ENCODE measurements around the gene CLCN2.
A peak's percentile ranks its signal among the peaks of the same experiment; 100 is the strongest.

The CLCN2 gene

GRCh38 chr3:184361532-184361931, at the start of gene CLCN2, which contains the start of gene POLR2H:
CLCN2 (minus strand) TSS chr3:184361605; CDS start chr3:184361479, 126 bp downstream.
POLR2H (plus strand) TSS chr3:184361710; CDS start chr3:184363493, 1,783 bp downstream.
- no peak for DNase-seq (ENCODE audit: low read depth in 2 of 2)

GRCh38 chr3:184409946-184410500, 48.6 kb upstream of the CLCN2 start:
- no peak for DNase-seq (ENCODE audit: low read depth in 2 of 2)

- DNase-seq (ENCODE audit: low read depth in 2 of 2), result no peak
Observed at GRCh38 chr3:184409331-184409926, 48.0 kb upstream of the CLCN2 start.

- no peak for DNase-seq (ENCODE audit: low read depth in 2 of 2)
Observed at GRCh38 chr3:184405075-184406030, 43.9 kb upstream of the CLCN2 start.

GRCh38 chr3:184399410-184399809, 38.0 kb upstream of the CLCN2 start:
- DNase-seq (ENCODE audit: low read depth in 2 of 2), result peak; percentile 85 to 86

- no peak for DNase-seq (ENCODE audit: low read depth in 2 of 2)
Observed at GRCh38 chr3:184395320-184395660, 33.9 kb upstream of the CLCN2 start.

GRCh38 chr3:184391266-184391665, 29.9 kb upstream of the CLCN2 start:
- DNase-seq (ENCODE audit: low read depth in 2 of 2), result no peak

GRCh38 chr3:184389935-184390528, 28.6 kb upstream of the CLCN2 start:
- no peak for DNase-seq (ENCODE audit: low read depth in 2 of 2)

- DNase-seq (ENCODE audit: low read depth in 2 of 2), result no peak
Observed at GRCh38 chr3:184389384-184389783, 28.0 kb upstream of the CLCN2 start.

GRCh38 chr3:184388936-184389230, 27.5 kb upstream of the CLCN2 start:
- no peak for DNase-seq (ENCODE audit: low read depth in 2 of 2)

GRCh38 chr3:184388164-184388935, 26.9 kb upstream of the CLCN2 start:
- no peak for DNase-seq (ENCODE audit: low read depth in 2 of 2)

- no peak for DNase-seq (ENCODE audit: low read depth in 2 of 2)
Observed at GRCh38 chr3:184387174-184387714, 25.8 kb upstream of the CLCN2 start.

- no peak for DNase-seq (ENCODE audit: low read depth in 2 of 2)
Observed at GRCh38 chr3:184386047-184386806, 24.8 kb upstream of the CLCN2 start.

- no peak for DNase-seq (ENCODE audit: low read depth in 2 of 2)
Observed at GRCh38 chr3:184384856-184385422, 23.5 kb upstream of the CLCN2 start.

- no peak for DNase-seq (ENCODE audit: low read depth in 2 of 2)
Observed at GRCh38 chr3:184384342-184384741, 22.9 kb upstream of the CLCN2 start.

GRCh38 chr3:184383033-184383740, 21.8 kb upstream of the CLCN2 start:
- no peak for DNase-seq (ENCODE audit: low read depth in 2 of 2)

GRCh38 chr3:184382326-184383032, 21.1 kb upstream of the CLCN2 start:
- DNase-seq (ENCODE audit: low read depth in 2 of 2), result no peak

GRCh38 chr3:184381261-184382224, 20.1 kb upstream of the CLCN2 start:
- no peak for DNase-seq (ENCODE audit: low read depth in 2 of 2)

Measured in fibroblast of skin of left quadriceps (primary cell).